ENCODE results near the gene RAB11A.
A peak's percentile ranks its signal among the peaks of the same experiment; 100 is the strongest.

Gene RAB11A

DNA sequence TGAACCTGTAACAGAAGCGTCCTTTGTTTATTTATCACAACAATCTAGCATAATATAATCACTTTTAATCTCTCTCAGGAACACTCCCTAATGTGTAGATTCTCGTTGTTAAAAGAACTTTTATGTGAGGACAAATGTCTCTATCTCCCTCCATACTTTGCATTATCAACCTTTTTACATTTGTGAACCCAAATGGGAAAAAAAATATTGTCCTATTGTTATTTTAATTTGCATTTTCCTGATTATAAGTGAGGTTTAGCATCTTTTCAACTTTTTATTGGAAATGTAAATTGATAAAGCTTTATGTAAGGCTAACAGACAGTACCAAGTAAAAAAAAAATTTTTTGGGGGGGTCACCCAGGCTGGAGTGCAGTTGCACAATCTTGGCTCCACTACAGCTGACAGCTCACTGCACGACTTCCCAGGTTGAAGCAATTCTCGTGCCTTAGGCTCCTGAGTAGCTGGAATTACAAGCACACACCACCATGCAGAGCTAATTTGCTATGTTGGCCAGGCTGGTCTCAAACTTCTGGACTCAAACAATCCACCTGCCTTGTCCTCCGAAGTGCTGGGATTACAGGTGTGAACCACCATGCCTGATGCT lies 44.2 kb upstream of the RAB11A start:
- DNase-seq (ENCODE audit: low read depth, low spot score) = peak; percentile 26
- in situ Hi-C loops (cut with HindIII; ENCODE audit: low sequenced_read_pairs) = no loop called here
- TF ChIP-seq, protein P1, sequence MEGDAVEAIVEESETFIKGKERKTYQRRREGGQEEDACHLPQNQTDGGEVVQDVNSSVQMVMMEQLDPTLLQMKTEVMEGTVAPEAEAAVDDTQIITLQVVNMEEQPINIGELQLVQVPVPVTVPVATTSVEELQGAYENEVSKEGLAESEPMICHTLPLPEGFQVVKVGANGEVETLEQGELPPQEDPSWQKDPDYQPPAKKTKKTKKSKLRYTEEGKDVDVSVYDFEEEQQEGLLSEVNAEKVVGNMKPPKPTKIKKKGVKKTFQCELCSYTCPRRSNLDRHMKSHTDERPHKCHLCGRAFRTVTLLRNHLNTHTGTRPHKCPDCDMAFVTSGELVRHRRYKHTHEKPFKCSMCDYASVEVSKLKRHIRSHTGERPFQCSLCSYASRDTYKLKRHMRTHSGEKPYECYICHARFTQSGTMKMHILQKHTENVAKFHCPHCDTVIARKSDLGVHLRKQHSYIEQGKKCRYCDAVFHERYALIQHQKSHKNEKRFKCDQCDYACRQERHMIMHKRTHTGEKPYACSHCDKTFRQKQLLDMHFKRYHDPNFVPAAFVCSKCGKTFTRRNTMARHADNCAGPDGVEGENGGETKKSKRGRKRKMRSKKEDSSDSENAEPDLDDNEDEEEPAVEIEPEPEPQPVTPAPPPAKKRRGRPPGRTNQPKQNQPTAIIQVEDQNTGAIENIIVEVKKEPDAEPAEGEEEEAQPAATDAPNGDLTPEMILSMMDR (IDR thresholded peaks at IDR 0.05; ENCODE audit: low read depth, low read length) = no peak
- H3K4me3 ChIP-seq (ENCODE audit: low read depth, low read length) = no peak overlapping the region

DNA sequence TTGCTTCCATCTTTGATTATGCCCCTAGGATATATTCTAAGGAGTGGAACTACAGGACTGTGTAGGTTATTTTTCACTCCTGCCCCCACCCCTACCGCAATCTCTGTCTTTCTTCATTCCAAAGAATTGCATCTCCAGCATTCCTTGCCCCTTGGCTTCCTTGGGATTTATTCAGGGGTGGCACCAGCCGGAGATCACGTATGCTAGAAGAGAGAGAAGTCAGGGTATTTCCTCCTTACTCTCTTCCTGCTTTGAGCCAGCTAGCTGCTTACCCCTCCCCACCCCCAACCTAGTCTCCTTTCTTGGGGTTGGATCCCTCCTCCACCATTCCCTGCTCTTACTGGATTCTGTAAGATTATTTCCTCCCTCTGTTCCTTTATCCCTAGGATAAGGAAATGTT lies 42.2 kb upstream of the RAB11A start:
- DNase-seq (ENCODE audit: low read depth, low spot score) = no peak
- in situ Hi-C loops (cut with HindIII; ENCODE audit: low sequenced_read_pairs) = no loop called here
- H3K4me3 ChIP-seq (ENCODE audit: low read depth, low read length) = no peak overlapping the region

DNA sequence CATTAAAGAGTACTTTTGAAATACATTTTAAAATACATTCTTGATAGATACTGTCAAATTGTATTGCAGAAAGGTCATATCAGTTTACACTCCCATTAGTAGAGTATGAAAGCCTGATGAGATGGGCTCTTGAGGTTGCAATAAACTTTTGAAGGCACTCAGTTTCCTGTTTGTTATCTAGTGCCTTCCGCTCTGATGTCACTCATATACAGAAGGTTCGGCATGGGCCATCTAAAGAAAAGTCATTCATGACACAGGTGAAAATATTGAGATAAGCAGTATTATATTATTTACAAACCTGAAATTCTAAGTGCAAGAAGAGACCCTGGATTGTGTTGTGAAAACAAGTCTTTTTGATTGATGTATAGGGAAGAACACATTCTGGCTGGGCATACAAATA lies 40.7 kb upstream of the RAB11A start:
- in situ Hi-C loops (cut with HindIII; ENCODE audit: low sequenced_read_pairs) = no loop called here
- TF ChIP-seq, protein P1 (IDR thresholded peaks at IDR 0.05; ENCODE audit: low read depth, low read length) = no peak
- H3K4me3 ChIP-seq (ENCODE audit: low read depth, low read length) = no peak overlapping the region
- DNase-seq (ENCODE audit: low read depth, low spot score) = no peak

More for the DNA sequence above, 42.2 kb upstream of the RAB11A start:
- TF ChIP-seq, protein P1 (IDR thresholded peaks at IDR 0.05; ENCODE audit: low read depth, low read length) = no peak

DNA sequence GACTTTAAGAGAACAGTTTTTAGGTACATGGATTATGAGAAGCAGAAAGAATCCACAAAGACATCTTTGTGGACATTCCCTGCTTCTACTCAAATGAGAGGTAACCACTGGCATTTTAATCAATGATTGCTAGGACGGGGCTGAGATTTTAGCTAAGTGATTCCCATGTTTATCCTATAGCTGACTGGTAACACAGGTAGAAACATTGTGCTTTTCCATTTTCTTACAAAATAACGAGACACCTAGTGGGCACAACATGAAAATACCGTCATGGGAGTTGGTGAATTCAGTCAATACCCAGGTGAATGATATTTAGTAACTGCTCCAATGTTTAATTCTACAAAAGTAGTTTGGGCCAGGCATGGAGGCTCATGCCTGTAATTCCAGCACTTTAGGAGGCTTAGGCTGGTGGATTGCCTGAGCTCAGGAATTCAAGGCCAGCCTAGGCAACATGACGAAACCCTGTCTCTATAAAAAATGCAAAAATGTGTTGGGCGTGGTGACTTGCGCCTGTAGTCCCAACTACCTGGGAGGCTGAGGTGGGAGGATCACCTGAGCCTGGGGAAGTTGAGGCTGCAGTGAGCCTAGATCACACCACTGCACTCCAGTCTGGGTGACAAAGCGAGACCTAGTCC lies 40.0 kb upstream of the RAB11A start:
- TF ChIP-seq, protein P1 (IDR thresholded peaks at IDR 0.05; ENCODE audit: low read depth, low read length) = peak; percentile 51
- in situ Hi-C loops (cut with HindIII; ENCODE audit: low sequenced_read_pairs) = no loop called here
- peak; percentile 33 for DNase-seq (ENCODE audit: low read depth, low spot score)
- H3K4me3 ChIP-seq (ENCODE audit: low read depth, low read length) = no peak overlapping the region

DNA sequence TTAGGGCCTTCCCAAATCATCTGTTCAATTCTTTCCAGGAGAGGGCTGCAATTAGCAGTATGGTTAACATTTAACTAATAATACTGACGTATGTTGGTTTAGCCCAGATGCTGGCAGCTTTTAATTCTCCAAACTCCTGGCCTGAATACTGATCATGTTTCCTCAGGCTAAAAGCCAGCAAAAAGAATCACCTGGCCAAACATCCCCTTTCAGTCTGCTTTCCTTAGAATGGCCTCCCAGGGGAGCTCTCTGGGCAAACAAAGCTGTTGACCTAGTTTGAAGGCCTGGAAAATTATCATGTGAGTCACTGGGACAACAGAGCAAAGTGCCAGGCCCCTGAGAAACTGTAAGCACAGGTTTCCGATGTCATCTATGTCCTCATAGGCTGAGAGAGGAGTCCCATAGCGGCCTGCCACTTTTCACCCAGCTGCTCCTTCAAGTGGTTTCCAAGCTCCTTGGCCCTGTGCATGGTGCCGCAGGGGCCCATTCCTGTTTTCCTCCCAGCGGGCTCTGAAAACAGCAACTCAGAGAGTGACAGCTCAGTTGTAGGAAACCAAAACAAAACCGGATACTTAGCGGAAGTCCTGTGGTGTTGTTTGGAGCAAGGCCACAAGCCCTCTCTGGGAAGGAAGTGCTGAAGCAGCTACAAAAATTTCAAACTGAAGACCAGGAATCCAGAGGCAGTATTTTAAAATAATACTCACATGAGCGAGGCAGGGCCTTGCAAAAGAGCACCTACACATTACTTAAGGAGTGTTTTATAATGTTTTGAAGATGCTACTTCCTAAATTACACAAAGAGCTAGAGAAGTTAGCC lies 36.5 kb upstream of the RAB11A start:
- in situ Hi-C loops (cut with HindIII; ENCODE audit: low sequenced_read_pairs) = no loop called here

DNA sequence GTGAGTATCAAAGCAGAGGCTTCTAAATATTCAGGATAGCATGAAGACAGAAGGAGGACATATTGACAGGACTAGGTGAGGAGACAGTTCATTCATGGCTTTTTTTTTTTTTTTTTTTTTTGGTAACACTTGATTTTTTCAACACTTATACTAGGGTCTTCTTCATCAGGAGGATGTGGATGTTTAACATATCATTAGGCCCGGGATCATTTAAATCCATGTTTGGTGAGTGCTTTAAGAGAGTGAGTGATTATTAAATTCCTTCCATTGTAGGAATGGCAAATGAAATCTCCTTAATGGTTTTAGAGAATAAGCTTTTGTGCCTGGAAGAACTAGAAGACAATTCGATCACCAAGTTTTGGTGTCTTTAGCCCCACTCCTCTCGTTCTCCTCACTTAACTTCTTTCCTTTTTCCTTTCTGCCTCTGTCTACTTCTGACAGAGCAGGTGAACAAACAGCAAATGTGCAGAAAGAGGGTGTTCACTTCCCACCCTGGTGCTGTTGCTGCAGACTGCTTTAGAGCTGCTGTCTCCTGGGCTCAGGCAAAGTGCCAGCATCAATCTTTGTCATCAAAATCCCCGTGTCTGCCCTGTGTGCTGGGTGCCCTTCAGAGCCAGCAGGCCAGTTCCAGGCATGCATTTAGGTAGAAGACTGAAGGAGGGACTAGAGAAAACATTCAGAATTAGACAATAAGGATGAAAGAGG lies 35.6 kb upstream of the RAB11A start:
- DNase-seq (ENCODE audit: low read depth, low spot score) = no peak
- in situ Hi-C loops (cut with HindIII; ENCODE audit: low sequenced_read_pairs) = no loop called here

More for the DNA sequence above, 36.5 kb upstream of the RAB11A start:
- H3K4me3 ChIP-seq (ENCODE audit: low read depth, low read length) = no peak overlapping the region
- TF ChIP-seq, protein P1 (IDR thresholded peaks at IDR 0.05; ENCODE audit: low read depth, low read length) = peak; percentile 19
- peak; percentile 97 for DNase-seq (ENCODE audit: low read depth, low spot score)

More for the DNA sequence above, 35.6 kb upstream of the RAB11A start:
- no peak overlapping the region for H3K4me3 ChIP-seq (ENCODE audit: low read depth, low read length)
- TF ChIP-seq, protein P1 (IDR thresholded peaks at IDR 0.05; ENCODE audit: low read depth, low read length) = no peak

Data from astrocyte of the spinal cord (primary cell).